Ishikawa (cell line): Measurements from ENCODE around the gene ASAP2.
A peak's percentile ranks its signal among the peaks of the same experiment; 100 is the strongest.

Source experiments
- CEBPB ChIP-seq: IDR thresholded peaks from 2 replicates; pipeline ENCODE4 v1.6.1; 2012
- CREB1 ChIP-seq: IDR thresholded peaks from 2 replicates; pipeline ENCODE4 v1.6.1; 2012; ENCODE audit warnings: low read depth
- EGR1 ChIP-seq: IDR thresholded peaks from 2 replicates; pipeline ENCODE4 v1.6.1; 2012
- EP300 ChIP-seq: IDR thresholded peaks from 2 replicates; pipeline ENCODE4 v1.6.1; 2012; ENCODE audit warnings: borderline replicate concordance
- FOXM1 ChIP-seq: IDR thresholded peaks from 2 replicates; pipeline ENCODE4 v1.6.1; 2012; ENCODE audit warnings: low read depth, borderline replicate concordance
- MAX ChIP-seq: IDR thresholded peaks from 2 replicates; pipeline ENCODE4 v1.6.1; 2012
- NFIC ChIP-seq: IDR thresholded peaks from 2 replicates; pipeline ENCODE4 v1.6.1; 2012
- RAD21 ChIP-seq: IDR thresholded peaks from 2 replicates; pipeline ENCODE4 v1.6.1; 2012; ENCODE audit warnings: low read depth
- REST ChIP-seq: IDR thresholded peaks from 2 replicates; pipeline ENCODE4 v1.6.1; 2012; ENCODE audit warnings: low read depth, mild to moderate bottlenecking
- TAF1 ChIP-seq: IDR thresholded peaks from 2 replicates; pipeline ENCODE4 v1.6.1; 2012; ENCODE audit warnings: low read depth, mild to moderate bottlenecking
- TCF12 ChIP-seq: IDR thresholded peaks from 2 replicates; pipeline ENCODE4 v1.6.1; 2012; ENCODE audit warnings: low read depth
- TEAD4 ChIP-seq: IDR thresholded peaks from 2 replicates; pipeline ENCODE4 v1.6.1; 2012
- YY1 ChIP-seq: IDR thresholded peaks from 2 replicates; pipeline ENCODE4 v1.6.1; 2012; ENCODE audit warnings: low read depth
- ZBTB7A ChIP-seq: IDR thresholded peaks from 2 replicates; pipeline ENCODE4 v1.6.1; 2012; ENCODE audit warnings: low read depth
- TF ChIP-seq, protein P1 (sequence below): IDR thresholded peaks from 2 replicates; pipeline ENCODE4 v1.6.1; 2012

ASAP2 gene

GRCh38 chr2:9174771-9175437 lies 31.7 kb upstream of the ASAP2 start:
- TF ChIP-seq TEAD4 (0 out of 2 replicates have a peak, but pooled peaks have one; percentile 40), TCF12 (0 out of 2 replicates have a peak, but pooled peaks have one; percentile 43), EGR1 (no peak), CEBPB (no peak)
- TF ChIP-seq, protein P1, sequence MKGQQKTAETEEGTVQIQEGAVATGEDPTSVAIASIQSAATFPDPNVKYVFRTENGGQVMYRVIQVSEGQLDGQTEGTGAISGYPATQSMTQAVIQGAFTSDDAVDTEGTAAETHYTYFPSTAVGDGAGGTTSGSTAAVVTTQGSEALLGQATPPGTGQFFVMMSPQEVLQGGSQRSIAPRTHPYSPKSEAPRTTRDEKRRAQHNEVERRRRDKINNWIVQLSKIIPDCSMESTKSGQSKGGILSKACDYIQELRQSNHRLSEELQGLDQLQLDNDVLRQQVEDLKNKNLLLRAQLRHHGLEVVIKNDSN: 0 out of 2 replicates have a peak, but pooled peaks have one; percentile 19

DNA sequence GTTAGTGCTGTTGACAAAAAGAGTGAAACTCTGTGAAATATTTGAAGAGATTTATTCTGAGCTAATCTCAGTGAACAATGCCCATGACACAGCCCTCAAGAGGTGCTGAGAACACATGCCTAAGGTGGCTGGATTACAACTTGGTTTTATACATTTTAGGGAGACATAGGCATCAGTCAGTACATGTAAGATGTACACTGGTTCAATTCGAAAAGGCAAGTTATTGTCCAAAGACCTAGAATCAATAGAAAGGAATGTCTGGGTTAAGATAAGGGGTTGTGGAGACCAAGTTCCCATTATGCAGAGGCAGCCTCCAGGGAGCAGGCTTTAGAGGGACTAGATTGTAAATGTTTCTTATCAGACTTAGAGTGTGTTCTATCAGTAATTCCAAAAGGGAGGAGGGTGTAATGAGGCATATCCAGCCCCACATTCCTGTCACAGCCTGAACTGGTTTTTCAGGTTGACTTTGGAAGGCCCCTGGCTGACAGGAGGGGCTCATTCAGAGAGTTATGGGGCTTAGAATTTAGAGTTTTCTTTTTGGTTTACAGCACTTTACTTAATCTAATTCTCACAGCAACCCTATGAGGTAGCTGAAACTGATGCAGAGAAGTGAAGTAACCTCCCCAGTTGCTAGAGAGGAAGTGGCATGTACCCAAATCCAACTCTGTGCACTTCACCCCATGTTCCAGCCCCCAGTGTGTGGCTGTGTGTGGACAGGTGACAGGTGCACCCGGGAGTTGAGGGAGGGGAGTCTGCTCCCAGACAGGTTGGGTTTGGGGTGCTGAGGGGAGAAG lies 28.3 kb upstream of the ASAP2 start:
- TF ChIP-seq TEAD4 (peak; percentile 97), CREB1 (no peak), EP300 (peak; percentile 88), CEBPB (peak; percentile 13; the same call in 1 of the 2 replicates), EGR1 (peak; percentile 40; the same call in 1 of the 2 replicates), MAX (peak; percentile 34; the same call in 1 of the 2 replicates), ZBTB7A (peak; percentile 56; the same call in 1 of the 2 replicates), NFIC (peak; percentile 86), TCF12 (peak; percentile 92), REST (no peak), FOXM1 (peak; percentile 74; the same call in 1 of the 2 replicates), RAD21 (0 out of 2 replicates have a peak, but pooled peaks have one; percentile 8)
- TF ChIP-seq, protein P1: no peak

- TF ChIP-seq EP300 (peak; percentile 33; the same call in 1 of the 2 replicates), EGR1 (no peak), NFIC (0 out of 2 replicates have a peak, but pooled peaks have one; percentile 24), TCF12 (no peak; the same call in 1 of the 2 replicates), RAD21 (peak; percentile 4; the same call in 1 of the 2 replicates), FOXM1 (peak; percentile 83), MAX (peak; percentile 9; the same call in 1 of the 2 replicates)
- TF ChIP-seq, protein P1: peak; percentile 65
Measured at GRCh38 chr2:9178904-9179571, 27.6 kb upstream of the ASAP2 start.

DNA sequence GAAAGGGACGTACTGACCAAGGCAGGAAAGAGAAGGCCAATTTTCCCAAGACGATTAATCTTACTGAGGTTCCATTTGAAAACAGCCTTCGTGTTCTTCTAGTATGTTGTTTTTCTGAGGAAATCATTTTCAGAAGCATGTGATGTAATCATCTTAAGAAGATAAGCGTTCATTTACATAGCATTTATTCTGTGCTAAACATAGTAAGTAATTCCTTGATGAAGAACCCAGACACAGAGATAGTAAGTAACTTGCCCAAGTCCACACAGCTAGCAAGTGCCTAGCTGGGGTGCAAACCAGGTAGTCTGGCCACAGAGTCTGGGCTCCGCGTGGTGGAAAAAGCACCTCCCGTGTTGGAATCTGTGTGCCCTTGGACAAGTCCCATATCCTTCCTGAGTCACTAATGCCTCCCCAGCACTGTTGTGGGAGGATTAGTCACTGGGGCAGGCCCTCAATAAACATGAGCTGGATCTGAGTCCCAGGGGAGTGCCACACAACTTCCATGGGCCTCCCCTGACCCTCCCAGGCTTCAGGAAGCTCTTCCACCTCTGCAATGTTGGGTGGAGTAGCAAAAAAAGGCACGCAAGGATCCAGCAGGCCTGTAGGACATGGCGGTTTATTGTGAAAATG lies 26.9 kb upstream of the ASAP2 start:
- TF ChIP-seq FOXM1: no peak

- TF ChIP-seq ZBTB7A (no peak), RAD21 (no peak), CEBPB (no peak), NFIC (no peak), TAF1 (no peak)
Measured at GRCh38 chr2:9184361-9184760, 22.3 kb upstream of the ASAP2 start.

DNA sequence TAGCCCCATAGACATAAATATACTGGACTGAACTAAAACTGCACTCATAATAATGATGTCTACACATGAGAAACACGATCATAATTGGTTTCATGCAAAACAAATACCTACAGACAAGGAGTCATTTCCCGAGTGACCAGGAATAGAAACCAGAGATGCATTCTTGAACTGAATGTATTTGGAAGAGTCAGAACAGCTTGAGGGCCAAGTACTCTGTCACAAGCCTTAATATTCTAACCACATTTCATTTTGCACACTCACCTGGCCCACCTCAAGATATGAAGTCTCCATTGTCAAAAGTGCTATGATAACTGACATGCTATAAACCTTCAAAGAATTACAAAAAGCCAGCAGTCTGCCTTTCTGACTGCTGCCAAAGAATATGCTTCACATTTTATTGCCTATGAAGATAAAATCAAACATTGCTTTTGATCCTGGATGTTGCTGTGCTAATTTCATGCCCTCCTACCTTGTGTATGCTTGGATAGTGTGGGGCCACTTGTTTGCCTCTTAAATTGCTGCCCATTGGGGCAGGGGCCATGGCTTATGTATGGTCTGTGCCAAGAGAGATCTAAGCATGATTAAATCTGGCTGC lies 18.9 kb upstream of the ASAP2 start:
- TF ChIP-seq TCF12: no peak
- TF ChIP-seq ZBTB7A: no peak
- TF ChIP-seq YY1: no peak
- no peak for TF ChIP-seq EP300
- no peak for TF ChIP-seq TAF1
- TF ChIP-seq MAX: no peak
- no peak for TF ChIP-seq CREB1
- no peak for TF ChIP-seq RAD21
- no peak for TF ChIP-seq FOXM1
- TF ChIP-seq NFIC: no peak
- no peak for TF ChIP-seq EGR1
- no peak for TF ChIP-seq REST
- TF ChIP-seq TEAD4: no peak
- TF ChIP-seq CEBPB: no peak
- TF ChIP-seq, protein P1: no peak
